Neural cell (in vitro differentiated cells): ENCODE measurements around the gene WNT3. TPM values are rescaled to one million over a fixed set of nuclear protein-coding genes. Genes with fewer than 3 reads are reported as not detected.
"Not testable (repeated sequence)": the region's sequence is repeated elsewhere in the genome, so short reads cannot be mapped to it uniquely, and the experiment has no call there.

Source experiments
- H2AFZ ChIP-seq: fragments of 200-600, 300-800 bp; sonication (generic), shearing (Covaris generic); 2 replicates; pipeline ENCODE4 v1.6.0; 2014; ENCODE audit warnings: low read depth, mild to moderate bottlenecking, antibody characterized with exemption, low read length, moderate library complexity
- H3F3A ChIP-seq: fragments of 200-600 bp; shearing (Covaris generic); 2 replicates; pipeline ENCODE4 v1.6.1; 2016; ENCODE audit warnings: mild to moderate bottlenecking, moderate library complexity, mixed read lengths, antibody characterized with exemption, low read length; ENCODE audit not compliant: insufficient read depth, poor library complexity, severe bottlenecking
- H3K27ac ChIP-seq: fragments of 200-600, 300-800 bp; sonication (generic), shearing (Covaris generic); 2 replicates; pipeline ENCODE4 v1.5.1; 2014; ENCODE audit warnings: mild to moderate bottlenecking, low read length, moderate library complexity
- H3K27me3 ChIP-seq: fragments of 300-800, 200-600 bp; sonication (generic), shearing (Covaris generic); 2 replicates; pipeline ENCODE4 v1.6.0; 2014; ENCODE audit warnings: mild to moderate bottlenecking, low read depth, low read length, moderate library complexity; ENCODE audit not compliant: insufficient read depth
- H3K36me3 ChIP-seq: fragments of 300-800, 200-600 bp; sonication (generic), shearing (Covaris generic); 2 replicates; pipeline ENCODE4 v1.5.1; 2014; ENCODE audit warnings: mild to moderate bottlenecking, antibody characterized with exemption, low read length, moderate library complexity; ENCODE audit not compliant: insufficient read depth
- H3K4me2 ChIP-seq: fragments of 300-800, 200-600 bp; sonication (generic), shearing (Covaris generic); 2 replicates; pipeline ENCODE4 v1.6.0; 2014; ENCODE audit warnings: mild to moderate bottlenecking, low read length
- H3K4me3 ChIP-seq: fragments of 300-800, 200-600 bp; sonication (generic), shearing (Covaris generic); 2 replicates; pipeline ENCODE4 v1.5.1; 2014; ENCODE audit warnings: mild to moderate bottlenecking, low read length, moderate library complexity
- H3K79me2 ChIP-seq: fragments of 200-600 bp; shearing (Covaris generic); replicated peaks from 2 replicates; pipeline ENCODE4 v1.6.0; 2014; ENCODE audit warnings: mild to moderate bottlenecking, low read length, moderate library complexity; ENCODE audit not compliant: insufficient read depth
- H3K9ac ChIP-seq: fragments of 300-800, 200-600 bp; sonication (generic), shearing (Covaris generic); 2 replicates; pipeline ENCODE4 v1.6.1; 2016; ENCODE audit warnings: mild to moderate bottlenecking, low read length, mixed read lengths
- H3K9me2 ChIP-seq: fragments of 200-600 bp; shearing (Covaris generic); 2 replicates; pipeline ENCODE4 v1.6.1; 2016; ENCODE audit warnings: mild to moderate bottlenecking, low read length, mixed read lengths; ENCODE audit not compliant: insufficient read depth
- H3K9me3 ChIP-seq: fragments of 200-600, 300-800 bp; sonication (generic), shearing (Covaris generic); 2 replicates; pipeline ENCODE4 v1.6.1; 2016; ENCODE audit warnings: mild to moderate bottlenecking, mixed run types, low read length, moderate library complexity, mixed read lengths
- H4K20me1 ChIP-seq: fragments of 200-600 bp; shearing (Covaris generic); 2 replicates; pipeline ENCODE4 v1.6.1; 2016; ENCODE audit warnings: mild to moderate bottlenecking, mixed run types; ENCODE audit not compliant: insufficient read depth
- EP300 ChIP-seq: fragments of 450-650 bp; conservative IDR thresholded peaks from 2 replicates; pipeline ENCODE4 v1.6.1; 2014; ENCODE audit warnings: antibody characterized with exemption, mild to moderate bottlenecking, moderate library complexity; ENCODE audit not compliant: poor library complexity, severe bottlenecking
- EZH2 ChIP-seq: fragments of 200-600, 300-800 bp; shearing (Covaris generic), sonication (generic); IDR thresholded peaks from 2 replicates; pipeline ENCODE4 v1.6.1; 2014; ENCODE audit warnings: antibody characterized with exemption, low read length, borderline replicate concordance, mild to moderate bottlenecking; ENCODE audit not compliant: insufficient read depth, poor library complexity, severe bottlenecking
- MXI1 ChIP-seq: fragments of 450-650 bp; conservative IDR thresholded peaks from 2 replicates; pipeline ENCODE4 v1.6.1; 2014; ENCODE audit warnings: antibody characterized with exemption, mild to moderate bottlenecking; ENCODE audit not compliant: poor library complexity, severe bottlenecking
- POLR2AphosphoS5 ChIP-seq: IDR thresholded peaks from 2 replicates; pipeline ENCODE4 v1.6.1; 2012
- RAD21 ChIP-seq: fragments of 450-650 bp; conservative IDR thresholded peaks from 2 replicates; pipeline ENCODE4 v1.6.1; 2014; ENCODE audit warnings: antibody characterized with exemption, mild to moderate bottlenecking, moderate library complexity
- SMC3 ChIP-seq: fragments of 450-650 bp; conservative IDR thresholded peaks from 2 replicates; pipeline ENCODE4 v1.6.1; 2014; ENCODE audit warnings: antibody characterized with exemption, mild to moderate bottlenecking, moderate library complexity; ENCODE audit not compliant: poor library complexity
- TAF1 ChIP-seq: IDR thresholded peaks from 2 replicates; pipeline ENCODE4 v1.6.1; 2012; ENCODE audit warnings: low read depth
- polyA plus RNA-seq: library from polyadenylated mRNA; depleted of rRNA; stranded (reverse); fragments of >200 nt; gene quantifications from 2 replicates; pipeline ENCODE4 v1.2.3, GENCODE V29; 2014
- TF ChIP-seq, protein P1 (sequence below): fragments of 450-650 bp; IDR thresholded peaks from 2 replicates; pipeline ENCODE4 v1.5.1; 2014; ENCODE audit warnings: antibody characterized with exemption, mild to moderate bottlenecking, moderate library complexity; ENCODE audit not compliant: poor library complexity, severe bottlenecking
- TF ChIP-seq, protein P2 (sequence below): IDR thresholded peaks from 2 replicates; pipeline ENCODE4 v1.6.1; 2012; ENCODE audit warnings: borderline replicate concordance

Gene WNT3
- polyA plus RNA-seq, 1 donor from 2014 or later: 7.6 TPM

DNA sequence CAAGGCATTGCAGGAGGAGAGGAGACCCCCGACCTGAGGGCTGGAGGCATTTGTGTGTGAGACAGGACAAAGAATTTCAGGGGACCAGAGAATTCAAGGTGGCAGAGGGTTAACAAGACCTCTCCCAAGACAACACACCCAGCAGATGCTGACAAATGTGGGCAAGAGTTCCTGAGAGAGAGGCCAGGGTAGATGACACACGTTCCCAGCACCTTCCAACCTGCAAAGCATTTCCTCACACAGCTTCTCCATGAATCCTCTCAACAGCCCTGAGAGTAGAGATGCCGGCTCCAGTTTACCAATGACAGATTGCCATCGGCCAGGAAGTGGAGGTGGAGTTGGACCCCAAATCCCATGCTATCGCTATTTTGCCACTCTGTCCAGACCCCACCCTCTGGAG, 25.0 kb downstream of the WNT3 start:
- Histone ChIP-seq H3K9ac (no peak overlapping the region), H4K20me1 (no peaks in the 10 kb centered on the region), H3F3A (no peaks in the 10 kb centered on the region), H3K4me2 (no peak overlapping the region), H3K9me2 (no peaks in the 10 kb centered on the region), H3K4me3 (no peak overlapping the region), H3K9me3 (no peaks in the 10 kb centered on the region), H3K27me3 (no peaks in the 10 kb centered on the region), H3K27ac (no peak overlapping the region), H3K79me2 (no peaks in the 10 kb centered on the region), H3K36me3 (no peaks in the 10 kb centered on the region), H2AFZ (no peak overlapping the region)
- TF ChIP-seq, protein P1, sequence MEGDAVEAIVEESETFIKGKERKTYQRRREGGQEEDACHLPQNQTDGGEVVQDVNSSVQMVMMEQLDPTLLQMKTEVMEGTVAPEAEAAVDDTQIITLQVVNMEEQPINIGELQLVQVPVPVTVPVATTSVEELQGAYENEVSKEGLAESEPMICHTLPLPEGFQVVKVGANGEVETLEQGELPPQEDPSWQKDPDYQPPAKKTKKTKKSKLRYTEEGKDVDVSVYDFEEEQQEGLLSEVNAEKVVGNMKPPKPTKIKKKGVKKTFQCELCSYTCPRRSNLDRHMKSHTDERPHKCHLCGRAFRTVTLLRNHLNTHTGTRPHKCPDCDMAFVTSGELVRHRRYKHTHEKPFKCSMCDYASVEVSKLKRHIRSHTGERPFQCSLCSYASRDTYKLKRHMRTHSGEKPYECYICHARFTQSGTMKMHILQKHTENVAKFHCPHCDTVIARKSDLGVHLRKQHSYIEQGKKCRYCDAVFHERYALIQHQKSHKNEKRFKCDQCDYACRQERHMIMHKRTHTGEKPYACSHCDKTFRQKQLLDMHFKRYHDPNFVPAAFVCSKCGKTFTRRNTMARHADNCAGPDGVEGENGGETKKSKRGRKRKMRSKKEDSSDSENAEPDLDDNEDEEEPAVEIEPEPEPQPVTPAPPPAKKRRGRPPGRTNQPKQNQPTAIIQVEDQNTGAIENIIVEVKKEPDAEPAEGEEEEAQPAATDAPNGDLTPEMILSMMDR: no peak
- TF ChIP-seq TAF1: no peak
- TF ChIP-seq POLR2AphosphoS5: no peak
- TF ChIP-seq MXI1: no peak
- TF ChIP-seq EZH2: no peak
- TF ChIP-seq, protein P2, sequence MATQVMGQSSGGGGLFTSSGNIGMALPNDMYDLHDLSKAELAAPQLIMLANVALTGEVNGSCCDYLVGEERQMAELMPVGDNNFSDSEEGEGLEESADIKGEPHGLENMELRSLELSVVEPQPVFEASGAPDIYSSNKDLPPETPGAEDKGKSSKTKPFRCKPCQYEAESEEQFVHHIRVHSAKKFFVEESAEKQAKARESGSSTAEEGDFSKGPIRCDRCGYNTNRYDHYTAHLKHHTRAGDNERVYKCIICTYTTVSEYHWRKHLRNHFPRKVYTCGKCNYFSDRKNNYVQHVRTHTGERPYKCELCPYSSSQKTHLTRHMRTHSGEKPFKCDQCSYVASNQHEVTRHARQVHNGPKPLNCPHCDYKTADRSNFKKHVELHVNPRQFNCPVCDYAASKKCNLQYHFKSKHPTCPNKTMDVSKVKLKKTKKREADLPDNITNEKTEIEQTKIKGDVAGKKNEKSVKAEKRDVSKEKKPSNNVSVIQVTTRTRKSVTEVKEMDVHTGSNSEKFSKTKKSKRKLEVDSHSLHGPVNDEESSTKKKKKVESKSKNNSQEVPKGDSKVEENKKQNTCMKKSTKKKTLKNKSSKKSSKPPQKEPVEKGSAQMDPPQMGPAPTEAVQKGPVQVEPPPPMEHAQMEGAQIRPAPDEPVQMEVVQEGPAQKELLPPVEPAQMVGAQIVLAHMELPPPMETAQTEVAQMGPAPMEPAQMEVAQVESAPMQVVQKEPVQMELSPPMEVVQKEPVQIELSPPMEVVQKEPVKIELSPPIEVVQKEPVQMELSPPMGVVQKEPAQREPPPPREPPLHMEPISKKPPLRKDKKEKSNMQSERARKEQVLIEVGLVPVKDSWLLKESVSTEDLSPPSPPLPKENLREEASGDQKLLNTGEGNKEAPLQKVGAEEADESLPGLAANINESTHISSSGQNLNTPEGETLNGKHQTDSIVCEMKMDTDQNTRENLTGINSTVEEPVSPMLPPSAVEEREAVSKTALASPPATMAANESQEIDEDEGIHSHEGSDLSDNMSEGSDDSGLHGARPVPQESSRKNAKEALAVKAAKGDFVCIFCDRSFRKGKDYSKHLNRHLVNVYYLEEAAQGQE: no peak
- no peak for TF ChIP-seq EP300
- no peak for TF ChIP-seq RAD21
- no peak for TF ChIP-seq SMC3

DNA sequence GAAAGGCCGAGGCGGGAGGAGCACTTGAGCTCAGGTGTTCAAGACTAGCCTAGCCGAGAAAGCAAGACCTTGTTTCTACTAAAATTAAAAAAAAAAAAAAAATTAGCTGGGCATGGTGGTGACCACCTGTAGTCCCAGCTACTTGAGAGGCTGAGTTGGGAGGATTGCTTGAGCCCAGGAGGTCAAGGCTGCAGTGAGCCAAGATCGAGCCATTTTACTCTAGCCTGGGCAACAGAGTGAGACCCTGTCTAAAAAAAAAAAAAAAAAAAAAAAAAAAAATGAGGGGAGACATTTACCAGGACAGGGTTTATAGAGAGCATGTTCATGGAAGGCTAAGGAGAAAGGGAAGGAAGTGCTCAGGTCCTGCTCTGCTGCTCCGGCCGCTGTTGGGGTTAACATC, 25.5 kb downstream of the WNT3 start:
- H4K20me1 ChIP-seq, H3K9me3 ChIP-seq, H3F3A ChIP-seq, H3K36me3 ChIP-seq, H3K9me2 ChIP-seq, H3K4me3 ChIP-seq, H3K27me3 ChIP-seq, H3K79me2 ChIP-seq, H2AFZ ChIP-seq, H3K27ac ChIP-seq, H3K4me2 ChIP-seq, H3K9ac ChIP-seq: not testable (repeated sequence)

DNA sequence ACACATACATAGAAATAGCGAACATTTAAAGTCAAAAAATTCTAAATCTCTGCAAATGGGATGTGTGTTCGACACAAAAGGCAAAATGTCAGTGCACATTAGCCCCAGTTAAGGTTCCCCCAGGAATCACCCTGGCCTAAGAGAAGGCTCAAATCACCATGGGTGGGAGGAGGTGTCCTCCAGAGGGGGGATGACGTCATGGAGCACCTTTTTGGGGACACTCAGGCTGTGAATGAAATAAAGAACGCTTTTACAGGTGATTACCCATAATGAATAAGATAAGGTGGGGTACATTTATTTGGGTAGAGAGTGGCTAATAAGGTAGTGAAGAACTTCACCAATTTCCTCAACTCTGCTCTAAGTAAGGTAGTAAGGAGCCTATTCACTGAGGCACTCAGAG, 26.4 kb downstream of the WNT3 start:
- Histone ChIP-seq H4K20me1 (no peaks in the 10 kb centered on the region), H3K9ac (no peak overlapping the region), H2AFZ (no peak overlapping the region), H3K27ac (no peak overlapping the region), H3K4me3 (no peak overlapping the region), H3K9me3 (no peaks in the 10 kb centered on the region), H3K9me2 (no peaks in the 10 kb centered on the region), H3K4me2 (no peak overlapping the region), H3K36me3 (no peaks in the 10 kb centered on the region), H3F3A (no peaks in the 10 kb centered on the region), H3K79me2 (no peaks in the 10 kb centered on the region), H3K27me3 (no peaks in the 10 kb centered on the region)
- TF ChIP-seq POLR2AphosphoS5: no peak
- TF ChIP-seq MXI1: no peak
